ENCODE results near the gene CTDSP1.

GRCh38 chr2:218432676-218433365 lies 33.2 kb downstream of the CTDSP1 start:
- TF ChIP-seq CTCF (IDR thresholded peaks at IDR 0.05; ENCODE audit: borderline replicate concordance, extremely low read depth, low read length, poor library complexity, severe bottlenecking): no peak
- TF ChIP-seq EZH2 (IDR thresholded peaks at IDR 0.05; ENCODE audit: borderline replicate concordance, low read depth, low read length, severe bottlenecking): no peak

All from DND-41 (cell line).